K562 (cell line): Measurements from ENCODE around the gene LDAF1. TPM values are rescaled to one million over a fixed set of nuclear protein-coding genes. Genes with fewer than 3 reads are reported as not detected.

Source experiments
- CAMTA2 ChIP-seq: fragments of 250-450 bp; sonication (Bioruptor Pico); conservative IDR thresholded peaks from 2 replicates; pipeline ENCODE4 v1.5.1; 2022
- CSDE1 ChIP-seq, 2 experiments: fragments of 450-650 bp; IDR thresholded peaks; 2 replicates each; pipeline ENCODE4 v1.6.1; 2016; ENCODE audit warnings: mild to moderate bottlenecking in 1 of 2
- DDX20 ChIP-seq: fragments of 450-650 bp; IDR thresholded peaks from 2 replicates; pipeline ENCODE4 v1.6.1; 2016; ENCODE audit warnings: missing genetic modification characterization, low read depth, mild to moderate bottlenecking, missing compliant biosample characterization, moderate library complexity
- HEY1 ChIP-seq: fragments of 250-450 bp; sonication (Bioruptor Pico); IDR thresholded peaks from 2 replicates; pipeline ENCODE4 v1.5.0; 2020; ENCODE audit warnings: mild to moderate bottlenecking, moderate library complexity, borderline replicate concordance
- JUN ChIP-seq, 2 experiments: sonication (generic) in 1 of 2; formaldehyde crosslinking in 1 of 2; IDR thresholded peaks; 2 replicates each; pipeline versions ENCODE4 v1.6.1 to v1.8.0; 2012 to 2022; ENCODE audit warnings: borderline replicate concordance in 2 of 2, mild to moderate bottlenecking in 2 of 2, improper control_type of control experiment in 1 of 2, low read depth in 1 of 2, low read length in 1 of 2, missing genetic modification reagents in 1 of 2
- MAX ChIP-seq: sonication (generic); formaldehyde crosslinking; IDR thresholded peaks from 2 replicates; pipeline ENCODE4 v1.9.0; 2022; ENCODE audit warnings: mild to moderate bottlenecking, missing genetic modification reagents
- MBD2 ChIP-seq: sonication (generic); IDR thresholded peaks from 2 replicates; pipeline ENCODE4 v1.6.1; 2016; ENCODE audit warnings: low read depth, borderline replicate concordance
- MLX ChIP-seq, 2 experiments: fragments of 450-650 bp in 1 of 2; sonication (generic) in 1 of 2; formaldehyde crosslinking; conservative IDR thresholded peaks; 2 replicates each; pipeline versions ENCODE4 v1.4.0 to v1.8.1; 2020 to 2022; ENCODE audit warnings: mild to moderate bottlenecking in 1 of 2, missing genetic modification reagents in 1 of 2
- NCOA2 ChIP-seq, 2 experiments: fragments of 450-650 bp; IDR thresholded peaks; 2 replicates each; pipeline ENCODE4 v1.6.1; 2018; ENCODE audit warnings: mild to moderate bottlenecking in 2 of 2, moderate library complexity in 1 of 2; ENCODE audit not compliant: partially characterized antibody in 2 of 2
- NONO ChIP-seq, 2 experiments: fragments of 200-400 bp in 1 of 2; fragments of 450-650 bp in 1 of 2; formaldehyde crosslinking in 1 of 2; IDR thresholded peaks; 2 replicates each; pipeline ENCODE4 v1.6.1; 2017; ENCODE audit warnings: low read depth in 2 of 2, mild to moderate bottlenecking in 2 of 2, moderate library complexity in 2 of 2, low read length in 1 of 2
- PHB2 ChIP-seq: fragments of 450-650 bp; IDR thresholded peaks from 2 replicates; pipeline ENCODE4 v1.6.1; 2017; ENCODE audit warnings: low read depth
- PTRF ChIP-seq: fragments of 450-650 bp; IDR thresholded peaks from 2 replicates; pipeline ENCODE4 v1.6.1; 2016; ENCODE audit warnings: mild to moderate bottlenecking, missing genetic modification characterization, missing compliant biosample characterization
- RERE ChIP-seq: sonication (generic); formaldehyde crosslinking; IDR thresholded peaks from 2 replicates; pipeline ENCODE4 v1.8.0; 2023; ENCODE audit warnings: missing genetic modification reagents, mild to moderate bottlenecking, borderline replicate concordance
- SRSF1 ChIP-seq: fragments of 200-400 bp; formaldehyde crosslinking; IDR thresholded peaks from 2 replicates; pipeline ENCODE4 v1.6.1; 2017; ENCODE audit warnings: mild to moderate bottlenecking, low read depth, low read length, moderate library complexity
- TAL1 ChIP-seq: fragments of 450-650 bp; IDR thresholded peaks from 2 replicates; pipeline ENCODE4 v1.6.1; 2016; ENCODE audit warnings: mild to moderate bottlenecking
- ZNF174 ChIP-seq: fragments of 250-450 bp; sonication (Bioruptor Pico); IDR thresholded peaks from 2 replicates; pipeline ENCODE4 v1.4.0; 2020; ENCODE audit warnings: mild to moderate bottlenecking
- ZNF507 ChIP-seq: conservative IDR thresholded peaks from 2 replicates; pipeline ENCODE4 v1.6.1; 2017; ENCODE audit warnings: missing genetic modification characterization, missing compliant biosample characterization
- ZNF695 ChIP-seq: fragments of 450-650 bp; formaldehyde crosslinking; IDR thresholded peaks from 2 replicates; pipeline ENCODE4 v1.4.0; 2020; ENCODE audit warnings: mild to moderate bottlenecking, moderate library complexity
- ZNF707 ChIP-seq: fragments of 250-450 bp; sonication (Bioruptor Pico); conservative IDR thresholded peaks from 2 replicates; pipeline ENCODE4 v1.8.0; 2022; ENCODE audit warnings: inconsistent platforms, mild to moderate bottlenecking, moderate library complexity
- polyA plus RNA-seq, 8 experiments: library from polyadenylated mRNA; depleted of rRNA in 4 of 8; stranded (reverse) in 5 of 8; unstranded in 3 of 8; fragments of >200 nt; fragmentation: Nextera tagmentation in 2 of 8; fragmentation: Illumina TruSeq in 1 of 8; extraction: Ambion mirVana in 2 of 8; extraction: Trizol in 1 of 8; gene quantifications; 2 replicates each; pipeline versions ENCODE4 v1.2.1 to v1.2.3, GENCODE V29; 2011 to 2014; ENCODE audit warnings: inconsistent platforms in 1 of 8, missing spikeins in 1 of 8
- total RNA-seq, 7 experiments: library from RNA; depleted of rRNA in 6 of 7; stranded (reverse); fragments of >200 nt in 6 of 7; fragmentation: Illumina TruSeq in 2 of 7; extraction: Trizol in 2 of 7; gene quantifications; 2 replicates each; pipeline versions ENCODE4 v1.2.1 to v1.2.3, GENCODE V29; 2011 to 2021; ENCODE audit warnings: low replicate concordance in 1 of 7
- TF ChIP-seq, protein P1 (sequence below): fragments of 200-400 bp; formaldehyde crosslinking; IDR thresholded peaks from 2 replicates; pipeline ENCODE4 v1.6.1; 2017; ENCODE audit warnings: mild to moderate bottlenecking, low read depth, low read length, moderate library complexity

Gene LDAF1
- total and polyA plus RNA-seq, 9 of the 15 experiments (the other 6 are each of a cell fraction or from before 2014, with no cell fraction given) = 7.0 to 20.1 (median 12.5) TPM

GRCh38 chr16:21116148-21116693 lies 42.3 kb upstream of the LDAF1 start (continued):
- no peak for TF ChIP-seq MLX (CRISPR knock-in tag; conservative IDR thresholded peaks at IDR 0.05)
- TF ChIP-seq PTRF (tag) = no peak
- no peak for TF ChIP-seq JUN (IDR thresholded peaks at IDR 0.05; ENCODE audit: borderline replicate concordance, low read depth, low read length)
- TF ChIP-seq JUN (CRISPR knock-in tag; IDR thresholded peaks at IDR 0.05; ENCODE audit: borderline replicate concordance) = no peak
- TF ChIP-seq MAX (CRISPR knock-in tag) = peak; percentile 73; the same call in 1 of the 2 replicates
- TF ChIP-seq ZNF695 (CRISPR knock-in tag) = no peak
- no peak for TF ChIP-seq ZNF174 (CRISPR knock-in tag)
- TF ChIP-seq CSDE1 (IDR thresholded peaks at IDR 0.05) = no peak
- no peak for TF ChIP-seq RERE (CRISPR knock-in tag)
- TF ChIP-seq NONO (IDR thresholded peaks at IDR 0.05; ENCODE audit: low read depth in 2 of 2, low read length in 1 of 2) = 0 out of 4 replicates have a peak, but pooled peaks of 1 of the 2 experiments have one; percentile 16
- TF ChIP-seq ZNF707 (CRISPR knock-in tag) = no peak
- no peak for TF ChIP-seq CAMTA2 (CRISPR knock-in tag)
- 0 out of 2 replicates have a peak, but pooled peaks have one; percentile 13 for TF ChIP-seq TAL1
- TF ChIP-seq HEY1 (CRISPR knock-in tag) = no peak
- no peak for TF ChIP-seq DDX20
- TF ChIP-seq ZNF507 (tag) = no peak
- TF ChIP-seq MBD2 = no peak
- no peak for TF ChIP-seq NCOA2 (IDR thresholded peaks at IDR 0.05; ENCODE audit: partially characterized antibody in 2 of 2)
- no peak for TF ChIP-seq SRSF1
- no peak for TF ChIP-seq PHB2
- TF ChIP-seq, protein P1, sequence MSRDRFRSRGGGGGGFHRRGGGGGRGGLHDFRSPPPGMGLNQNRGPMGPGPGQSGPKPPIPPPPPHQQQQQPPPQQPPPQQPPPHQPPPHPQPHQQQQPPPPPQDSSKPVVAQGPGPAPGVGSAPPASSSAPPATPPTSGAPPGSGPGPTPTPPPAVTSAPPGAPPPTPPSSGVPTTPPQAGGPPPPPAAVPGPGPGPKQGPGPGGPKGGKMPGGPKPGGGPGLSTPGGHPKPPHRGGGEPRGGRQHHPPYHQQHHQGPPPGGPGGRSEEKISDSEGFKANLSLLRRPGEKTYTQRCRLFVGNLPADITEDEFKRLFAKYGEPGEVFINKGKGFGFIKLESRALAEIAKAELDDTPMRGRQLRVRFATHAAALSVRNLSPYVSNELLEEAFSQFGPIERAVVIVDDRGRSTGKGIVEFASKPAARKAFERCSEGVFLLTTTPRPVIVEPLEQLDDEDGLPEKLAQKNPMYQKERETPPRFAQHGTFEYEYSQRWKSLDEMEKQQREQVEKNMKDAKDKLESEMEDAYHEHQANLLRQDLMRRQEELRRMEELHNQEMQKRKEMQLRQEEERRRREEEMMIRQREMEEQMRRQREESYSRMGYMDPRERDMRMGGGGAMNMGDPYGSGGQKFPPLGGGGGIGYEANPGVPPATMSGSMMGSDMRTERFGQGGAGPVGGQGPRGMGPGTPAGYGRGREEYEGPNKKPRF = no peak
